ENCODE data around the gene PFKP. TPM values are rescaled to one million over a fixed set of nuclear protein-coding genes. Genes with fewer than 3 reads are reported as not detected.
"Not testable (repeated sequence)": the region's sequence is repeated elsewhere in the genome, so short reads cannot be mapped to it uniquely, and the experiment has no call there.

PFKP gene
- total RNA-seq, 1 donor from 2014 or later = 292 TPM

- Histone ChIP-seq H3K36me3 (ENCODE audit: control insufficient read depth, insufficient read depth, low read length) (no peaks in the 10 kb centered on the region), H3K27me3 (ENCODE audit: control insufficient read depth, insufficient read depth, low read length) (no peaks in the 10 kb centered on the region), H3K4me3 (ENCODE audit: low read depth, low read length) (no peak overlapping the region)
- no peak for DNase-seq (ENCODE audit: low read depth)
- no peak for TF ChIP-seq CTCF (IDR thresholded peaks at IDR 0.05; ENCODE audit: insufficient read depth, low read length, poor library complexity, severe bottlenecking)
These were observed 10.9 kb upstream of the PFKP start for GRCh38 chr10:3056280-3057037.

GRCh38 chr10:3057946-3058345, 9.4 kb upstream of the PFKP start:
- Histone ChIP-seq H3K27me3 (ENCODE audit: control insufficient read depth, insufficient read depth, low read length) (no peaks in the 10 kb centered on the region), H3K4me3 (ENCODE audit: low read depth, low read length) (no peak overlapping the region), H3K36me3 (ENCODE audit: control insufficient read depth, insufficient read depth, low read length) (no peaks in the 10 kb centered on the region)
- DNase-seq (ENCODE audit: low read depth) = no peak
- TF ChIP-seq CTCF (IDR thresholded peaks at IDR 0.05; ENCODE audit: insufficient read depth, low read length, poor library complexity, severe bottlenecking) = no peak

- H3K27me3 ChIP-seq (ENCODE audit: control insufficient read depth, insufficient read depth, low read length) = no peaks in the 10 kb centered on the region
- TF ChIP-seq CTCF (IDR thresholded peaks at IDR 0.05; ENCODE audit: insufficient read depth, low read length, poor library complexity, severe bottlenecking) = no peak
These were observed 7.4 kb upstream of the PFKP start for GRCh38 chr10:3059974-3060373.

GRCh38 chr10:3060481-3060889, 6.9 kb upstream of the PFKP start:
- Histone ChIP-seq H3K4me3 (ENCODE audit: low read depth, low read length) (no peak overlapping the region), H3K36me3 (ENCODE audit: control insufficient read depth, insufficient read depth, low read length) (no peaks in the 10 kb centered on the region), H3K27me3 (ENCODE audit: control insufficient read depth, insufficient read depth, low read length) (no peaks in the 10 kb centered on the region)
- TF ChIP-seq CTCF (IDR thresholded peaks at IDR 0.05; ENCODE audit: insufficient read depth, low read length, poor library complexity, severe bottlenecking) = no peak
- no peak for DNase-seq (ENCODE audit: low read depth)

More at GRCh38 chr10:3059974-3060373, 7.4 kb upstream of the PFKP start:
- H3K4me3 ChIP-seq (ENCODE audit: low read depth, low read length) = no peak overlapping the region
- DNase-seq (ENCODE audit: low read depth) = no peak
- no peaks in the 10 kb centered on the region for H3K36me3 ChIP-seq (ENCODE audit: control insufficient read depth, insufficient read depth, low read length)

GRCh38 chr10:3061323-3061898, 5.9 kb upstream of the PFKP start:
- not testable (repeated sequence) for H3K36me3 ChIP-seq (ENCODE audit: control insufficient read depth, insufficient read depth, low read length); H3K27me3 ChIP-seq (ENCODE audit: control insufficient read depth, insufficient read depth, low read length); DNase-seq (ENCODE audit: low read depth); H3K4me3 ChIP-seq (ENCODE audit: low read depth, low read length)

GRCh38 chr10:3062502-3063186, 4.7 kb upstream of the PFKP start:
- Histone ChIP-seq H3K27me3 (ENCODE audit: control insufficient read depth, insufficient read depth, low read length) (peaks cover 2% of the 10 kb centered on the region), H3K4me3 (ENCODE audit: low read depth, low read length) (no peak overlapping the region), H3K36me3 (ENCODE audit: control insufficient read depth, insufficient read depth, low read length) (no peaks in the 10 kb centered on the region)
- no peak for TF ChIP-seq CTCF (IDR thresholded peaks at IDR 0.05; ENCODE audit: insufficient read depth, low read length, poor library complexity, severe bottlenecking)
- no peak for DNase-seq (ENCODE audit: low read depth)

Data from kidney epithelial cell (primary cell).